HL-60/S4 treated with phorbol 12-myristate 13-acetate at 8.2 ng/mL for 4 days and 3 days (cell line): ENCODE measurements around the gene FOXF2.

Source experiments
- in situ Hi-C: fragments of 300-500 bp; cut with MboI; formaldehyde crosslinking; loops from 2 replicates; pipeline ENCODE4 v1.15.0; 2022; ENCODE audit warnings: low sequenced_read_pairs

The FOXF2 gene

GRCh38 chr6:1378065-1379016 lies 11.0 kb upstream of the FOXF2 start:
- in situ Hi-C loops: no loop called here

DNA sequence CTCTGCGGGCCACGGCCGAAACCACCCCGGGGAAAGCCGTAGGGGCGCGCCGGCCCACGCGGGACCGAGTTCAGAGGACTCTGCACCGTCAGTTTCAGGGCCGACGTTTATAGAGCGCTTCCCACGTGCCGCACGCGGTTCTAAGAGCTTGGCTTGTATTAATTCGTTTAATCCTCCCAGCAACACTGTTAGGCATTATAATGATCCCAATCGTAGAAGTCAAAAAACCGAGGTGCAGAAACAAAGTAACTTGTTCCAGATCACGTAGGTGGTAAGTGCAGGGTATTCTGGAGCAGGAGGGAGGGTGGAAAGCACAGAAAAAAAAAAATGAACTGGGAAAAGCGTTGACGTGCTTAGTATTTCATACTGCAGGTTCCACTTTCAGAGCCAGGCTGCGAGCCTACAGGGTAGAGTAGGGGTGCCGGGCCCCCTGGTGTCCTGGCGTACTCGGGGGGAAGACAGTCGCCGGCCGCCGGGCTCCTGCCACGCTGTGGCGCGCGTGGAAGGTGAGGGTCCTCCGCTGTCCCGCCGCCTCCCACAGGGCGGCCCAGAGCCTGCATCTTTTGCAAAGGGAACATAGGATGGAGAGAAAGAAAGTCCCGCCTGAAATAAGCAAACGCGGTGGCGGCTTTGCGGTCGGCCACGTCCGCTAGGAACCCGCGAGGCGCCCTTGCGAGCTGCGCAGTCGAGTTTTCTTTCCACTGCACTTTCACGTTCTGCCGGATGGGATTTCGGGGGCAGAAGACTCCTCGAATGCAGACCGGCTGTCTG lies 10.2 kb upstream of the FOXF2 start:
- in situ Hi-C loops: no loop called here

GRCh38 chr6:1379788-1380147 lies 9.6 kb upstream of the FOXF2 start:
- in situ Hi-C loops: no loop called here

GRCh38 chr6:1380625-1381427 lies 8.6 kb upstream of the FOXF2 start:
- in situ Hi-C loops: no loop called here

- in situ Hi-C loops: no loop called here
Measured at GRCh38 chr6:1381481-1382330, 7.7 kb upstream of the FOXF2 start.

- in situ Hi-C loops: no loop called here
Measured at GRCh38 chr6:1382331-1382882, 7.0 kb upstream of the FOXF2 start.

DNA sequence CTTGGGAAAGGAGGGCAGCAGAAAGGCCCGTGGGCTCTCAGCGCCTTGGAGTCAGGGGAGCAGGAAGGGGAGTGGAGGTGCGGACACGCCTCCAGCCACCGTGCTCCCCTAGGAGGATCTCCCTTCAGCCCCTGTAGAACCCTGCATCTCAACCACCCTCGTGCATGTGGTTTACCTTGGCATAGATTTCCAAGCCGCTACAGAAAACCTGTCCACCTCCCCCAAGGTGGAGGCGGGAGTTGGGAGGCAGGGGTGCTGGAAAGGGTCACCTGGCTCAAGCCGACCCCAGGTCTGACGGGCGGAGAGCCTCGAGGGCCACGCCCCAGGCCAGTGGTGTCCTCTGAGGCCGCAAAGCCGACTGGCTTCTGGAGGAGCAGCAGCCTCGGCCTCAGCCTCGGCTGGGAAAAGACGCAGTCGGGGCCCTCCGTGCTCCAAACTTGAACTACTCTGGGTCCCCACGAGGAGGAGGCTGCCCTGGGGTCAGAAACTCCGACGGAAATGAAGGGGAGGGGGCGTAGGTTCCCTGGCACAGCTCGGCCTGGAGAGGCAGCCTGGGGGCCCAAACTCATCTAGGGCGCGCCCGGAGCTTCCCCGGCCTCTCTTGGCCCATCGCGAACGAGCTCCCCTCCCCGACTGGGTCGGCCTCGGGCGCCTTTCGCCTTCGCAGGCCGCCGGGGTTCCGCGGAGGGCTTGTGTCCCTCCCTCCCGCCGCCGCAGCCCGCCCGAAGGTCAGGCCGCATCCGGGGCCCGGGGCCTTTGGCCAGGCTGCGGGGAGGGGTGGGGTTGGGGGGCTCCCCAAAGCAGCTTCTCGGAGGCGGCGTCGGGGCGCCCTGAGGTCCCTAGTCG lies 6.3 kb upstream of the FOXF2 start:
- in situ Hi-C loops: no loop called here

GRCh38 chr6:1383729-1384548 lies 5.4 kb upstream of the FOXF2 start:
- in situ Hi-C loops: no loop called here

GRCh38 chr6:1384549-1385128 lies 4.7 kb upstream of the FOXF2 start:
- in situ Hi-C loops: no loop called here

DNA sequence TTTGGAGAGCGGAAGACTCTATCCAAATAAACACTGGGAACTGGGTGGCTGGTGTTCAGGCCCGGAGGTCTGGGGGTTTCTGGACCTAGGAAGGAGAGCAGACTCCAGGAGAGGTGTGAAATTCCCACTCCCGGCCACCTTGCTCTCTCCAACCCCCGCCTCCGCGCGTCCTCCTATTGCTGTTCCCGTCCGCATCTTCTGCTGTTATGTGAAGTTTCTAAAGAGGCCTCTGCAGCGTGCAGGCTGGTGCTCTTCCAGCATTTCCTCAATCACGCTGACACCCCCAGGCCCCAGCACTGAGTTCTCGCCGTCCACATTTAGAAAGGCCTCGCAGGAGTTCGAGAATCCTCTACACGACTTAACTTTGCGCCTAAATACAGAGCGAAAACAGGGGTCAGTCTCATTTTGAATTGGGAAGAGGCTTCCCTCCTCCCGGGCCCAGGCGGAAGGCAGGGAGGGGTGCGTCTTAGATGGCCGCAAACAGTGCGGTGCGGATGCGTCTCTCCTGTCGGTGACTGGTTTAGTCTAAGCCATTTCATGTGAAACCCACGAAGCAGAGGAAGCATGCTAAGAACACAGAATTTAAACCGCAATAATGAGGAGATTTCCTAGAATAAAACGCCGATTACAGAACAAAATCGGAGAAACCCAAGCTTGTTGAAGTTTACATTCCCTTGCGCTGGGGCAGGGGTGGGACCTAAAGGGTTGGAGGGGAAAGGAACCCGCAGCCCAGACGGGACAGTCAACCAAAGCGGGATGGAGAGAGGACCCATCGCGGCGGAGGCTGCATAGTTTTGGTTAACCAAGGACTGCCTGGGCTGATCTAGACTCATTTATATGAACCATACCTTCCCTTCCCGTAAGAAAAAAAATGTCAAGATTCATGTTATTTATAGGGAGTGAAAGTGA lies 4.0 kb upstream of the FOXF2 start:
- in situ Hi-C loops: no loop called here

DNA sequence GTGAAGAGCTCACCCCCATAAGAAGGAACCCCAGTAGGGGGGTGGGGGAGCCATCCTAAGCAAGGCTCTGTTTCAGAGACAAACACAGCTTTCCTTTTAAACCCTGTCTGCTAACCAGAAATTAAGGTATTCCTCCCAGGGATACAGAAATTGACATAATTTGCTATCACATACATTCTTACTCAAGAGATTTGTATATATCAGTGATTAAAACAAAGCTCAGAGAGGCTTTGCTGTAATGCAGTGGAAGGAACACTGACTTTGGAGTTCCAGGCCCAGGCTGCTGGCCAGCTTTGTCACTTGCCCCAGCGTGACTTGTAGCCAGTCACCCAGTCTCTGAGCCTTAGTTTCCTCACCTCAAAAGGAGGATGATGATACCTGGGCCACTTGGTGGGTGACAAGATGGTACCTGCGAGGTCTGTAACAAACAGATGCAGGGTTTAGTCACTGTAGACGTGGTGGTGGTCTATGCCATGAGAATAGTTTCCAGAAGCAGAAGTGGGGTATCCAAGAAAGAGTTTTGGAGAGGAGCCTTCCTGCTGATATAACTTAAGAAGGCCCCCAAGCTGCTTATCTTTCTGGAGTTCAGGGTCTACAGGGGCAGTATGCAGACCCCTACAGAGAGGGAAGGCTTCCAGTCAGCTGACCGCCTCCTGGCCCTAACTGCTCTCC lies 3.2 kb upstream of the FOXF2 start:
- in situ Hi-C loops: no loop called here

- in situ Hi-C loops: no loop called here
Measured at GRCh38 chr6:1387538-1387875, 1.9 kb upstream of the FOXF2 start.

DNA sequence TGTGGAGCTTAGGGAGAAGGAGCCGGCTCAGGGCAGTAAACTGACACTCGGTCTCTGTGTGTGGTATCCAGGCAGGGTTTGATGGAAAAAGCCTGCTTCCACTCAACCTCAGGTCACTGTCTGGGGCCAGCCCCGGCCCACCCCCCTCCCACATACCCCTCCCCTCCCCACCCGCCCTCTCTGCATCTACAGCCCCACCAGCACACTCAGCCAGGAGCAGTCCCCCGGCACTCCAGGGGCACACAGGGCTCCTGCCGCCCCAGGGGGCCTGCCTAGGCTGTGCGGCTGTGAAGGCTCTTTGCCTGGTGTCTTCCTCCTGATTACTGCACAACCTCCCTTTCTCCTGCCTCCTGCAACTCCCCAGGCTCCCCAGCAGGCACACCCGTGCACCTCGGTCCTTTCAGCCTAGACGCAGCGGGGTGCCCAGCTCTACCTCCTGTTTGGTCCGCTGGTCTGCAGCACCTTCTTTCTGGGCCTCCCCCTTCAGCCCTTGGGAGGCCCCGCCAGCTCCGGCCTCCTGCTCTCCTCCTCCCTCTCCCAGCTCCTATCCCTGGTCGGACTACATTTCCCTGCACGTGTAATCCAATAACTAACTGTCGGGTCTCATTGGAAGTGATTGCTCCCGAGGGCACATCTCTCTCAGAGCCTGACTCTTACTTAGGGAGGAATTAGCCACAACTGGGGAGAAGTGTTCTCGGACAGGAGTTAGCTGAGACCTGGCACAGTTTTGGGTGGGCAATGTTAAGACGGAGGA lies 1.3 kb upstream of the FOXF2 start:
- in situ Hi-C loops: no loop called here

GRCh38 chr6:1388630-1389368 lies 577 bp upstream of the FOXF2 start:
- in situ Hi-C loops: no loop called here
